Nucleus accumbens (tissue), 56 donors: ENCODE measurements around the gene MCM9.
"Not testable (repeated sequence)": the region's sequence is repeated elsewhere in the genome, so short reads cannot be mapped to it uniquely, and the experiment has no call there.

Experiments
- DNase-seq, 56 donors: peaks; one replicate each; lab custom pipeline; 2025; lab: John Stamatoyannopoulos, UW

The MCM9 gene

GRCh38 chr6:118775381-118775780 is 159.6 kb downstream of the MCM9 start:
- no peak for DNase-seq

GRCh38 chr6:118774581-118774980 is 160.4 kb downstream of the MCM9 start:
- no peak for DNase-seq

- no peak for DNase-seq
Measured at GRCh38 chr6:118772886-118773285, 162.1 kb downstream of the MCM9 start.

GRCh38 chr6:118771253-118771652 is 163.7 kb downstream of the MCM9 start:
- DNase-seq: no peak

GRCh38 chr6:118770835-118771234 is 164.1 kb downstream of the MCM9 start:
- no peak for DNase-seq

- DNase-seq: no peak
Measured at GRCh38 chr6:118770112-118770788, 164.7 kb downstream of the MCM9 start.

GRCh38 chr6:118768904-118769325 is 166.0 kb downstream of the MCM9 start:
- no peak for DNase-seq

GRCh38 chr6:118768441-118768840 is 166.5 kb downstream of the MCM9 start:
- no peak for DNase-seq

- not testable (repeated sequence) for DNase-seq
Measured at GRCh38 chr6:118765316-118765715, 169.6 kb downstream of the MCM9 start.

- DNase-seq: no peak
Measured at GRCh38 chr6:118764766-118765165, 170.2 kb downstream of the MCM9 start.
